Hepatic stellate cell (primary cell): ENCODE results near the gene HIPK1.

Experiments
- DNase-seq: peaks from one replicate; pipeline ENCODE4 v3.0.0; 2011; ENCODE audit warnings: low spot score

Gene HIPK1

GRCh38 chr1:113928941-113929749 is at the start of gene HIPK1:
Gene HIPK1, plus strand, starts transcription at chr1:113929324.
- DNase-seq = peak; percentile 81

- no peak for DNase-seq
Measured at GRCh38 chr1:113879739-113880038, 49.4 kb upstream of the HIPK1 start.

GRCh38 chr1:113881661-113882060 is 47.5 kb upstream of the HIPK1 start:
- no peak for DNase-seq

GRCh38 chr1:113886417-113887401 is 42.4 kb upstream of the HIPK1 start:
- no peak for DNase-seq

GRCh38 chr1:113887402-113888175 is 41.5 kb upstream of the HIPK1 start, which contains the start of gene BCL2L15:
Gene BCL2L15, minus strand, starts transcription at chr1:113887581. Its CDS starts 206 bp downstream, at chr1:113887375.
- no peak for DNase-seq

GRCh38 chr1:113890816-113891215 is 38.3 kb upstream of the HIPK1 start:
- DNase-seq = no peak

- DNase-seq = no peak
Measured at GRCh38 chr1:113891631-113892220, 37.4 kb upstream of the HIPK1 start.

- DNase-seq = no peak
Measured at GRCh38 chr1:113893267-113893666, 35.9 kb upstream of the HIPK1 start.

- DNase-seq = no peak
Measured at GRCh38 chr1:113895098-113895497, 34.0 kb upstream of the HIPK1 start.

- no peak for DNase-seq
Measured at GRCh38 chr1:113895961-113896360, 33.2 kb upstream of the HIPK1 start.

- no peak for DNase-seq
Measured at GRCh38 chr1:113898241-113898814, 30.8 kb upstream of the HIPK1 start.

GRCh38 chr1:113899111-113899510 is 30.0 kb upstream of the HIPK1 start:
- DNase-seq = no peak

- no peak for DNase-seq
Measured at GRCh38 chr1:113901191-113901590, 27.9 kb upstream of the HIPK1 start.

GRCh38 chr1:113903501-113904292 is 25.4 kb upstream of the HIPK1 start:
- DNase-seq = no peak

GRCh38 chr1:113904293-113904673 is 24.8 kb upstream of the HIPK1 start:
- peak; percentile 50 for DNase-seq

GRCh38 chr1:113904674-113905434 is 24.3 kb upstream of the HIPK1 start, which contains the start of the genes AP4B1 and DCLRE1B:
Gene AP4B1, minus strand, starts transcription at chr1:113904799. Its CDS starts 82 bp downstream, at chr1:113904717.
Gene DCLRE1B, plus strand, starts transcription at chr1:113905326. Its CDS starts 261 bp downstream, at chr1:113905587.
- peak; percentile 94 for DNase-seq

GRCh38 chr1:113905435-113905861 is 23.7 kb upstream of the HIPK1 start:
- no peak for DNase-seq

- peak; percentile 72 for DNase-seq
Measured at GRCh38 chr1:113912594-113913311, 16.4 kb upstream of the HIPK1 start.

- no peak for DNase-seq
Measured at GRCh38 chr1:113913312-113913668, 15.8 kb upstream of the HIPK1 start.
